OCI-LY1 (cell line): ENCODE data around the gene GLS.

Experiments used
- H2AFZ ChIP-seq: fragments of 200-600 bp; sonication (generic), shearing (Covaris generic); 2 replicates; pipeline ENCODE4 v1.6.0; 2014; ENCODE audit warnings: antibody characterized with exemption, mild to moderate bottlenecking, low read length
- H3F3A ChIP-seq: fragments of 200-600 bp; sonication (generic), shearing (Covaris generic); 2 replicates; pipeline ENCODE4 v1.6.0; 2014; ENCODE audit warnings: mild to moderate bottlenecking, antibody characterized with exemption, low read length, moderate library complexity; ENCODE audit not compliant: insufficient read depth
- H3K27ac ChIP-seq: fragments of 200-600 bp; sonication (generic); 2 replicates; pipeline ENCODE4 v1.5.1; 2014; ENCODE audit warnings: low read length, mixed run types, mild to moderate bottlenecking, low read depth; ENCODE audit not compliant: poor library complexity, severe bottlenecking
- H3K27me3 ChIP-seq: fragments of 200-600 bp; sonication (generic); 2 replicates; pipeline ENCODE4 v1.6.0; 2014; ENCODE audit warnings: antibody characterized with exemption, mild to moderate bottlenecking, low read length, moderate library complexity; ENCODE audit not compliant: insufficient read depth
- H3K36me3 ChIP-seq: fragments of 200-600 bp; sonication (generic); 2 replicates; pipeline ENCODE4 v1.6.1; 2014; ENCODE audit warnings: mild to moderate bottlenecking, antibody characterized with exemption, low read length, moderate library complexity, mixed read lengths; ENCODE audit not compliant: insufficient read depth
- H3K4me1 ChIP-seq: fragments of 200-600 bp; sonication (generic); 2 replicates; pipeline ENCODE4 v1.5.1; 2014; ENCODE audit warnings: mild to moderate bottlenecking, low read length, moderate library complexity; ENCODE audit not compliant: insufficient read depth, severe bottlenecking
- H3K4me2 ChIP-seq: fragments of 200-600 bp; sonication (generic), shearing (Covaris generic); 2 replicates; pipeline ENCODE4 v1.6.1; 2014; ENCODE audit warnings: low read length
- H3K4me3 ChIP-seq: fragments of 200-600 bp; sonication (generic); 2 replicates; pipeline ENCODE4 v1.5.1; 2014; ENCODE audit warnings: low read length, low read depth, mild to moderate bottlenecking, mixed read lengths; ENCODE audit not compliant: poor library complexity, severe bottlenecking
- H3K79me2 ChIP-seq: fragments of 200-600 bp; shearing (Covaris generic); 2 replicates; pipeline ENCODE4 v1.6.1; 2016; ENCODE audit warnings: mixed run types, low read length, mixed read lengths; ENCODE audit not compliant: insufficient read depth
- H3K9ac ChIP-seq: fragments of 200-600 bp; sonication (generic), shearing (Covaris generic); 2 replicates; pipeline ENCODE4 v1.6.1; 2014; ENCODE audit warnings: mild to moderate bottlenecking, low read length, mixed read lengths
- H3K9me2 ChIP-seq: fragments of 200-600 bp; sonication (generic), shearing (Covaris generic); 2 replicates; pipeline ENCODE4 v1.6.1; 2014; ENCODE audit warnings: low read depth, mild to moderate bottlenecking, low read length, mixed read lengths
- H3K9me3 ChIP-seq: fragments of 200-600 bp; shearing (Covaris generic); 2 replicates; pipeline ENCODE4 v1.6.1; 2014; ENCODE audit warnings: low read length, mixed read lengths
- H4K20me1 ChIP-seq: fragments of 200-600 bp; sonication (generic), shearing (Covaris generic); 2 replicates; pipeline ENCODE4 v1.6.0; 2016; ENCODE audit warnings: mild to moderate bottlenecking, low read length; ENCODE audit not compliant: insufficient read depth
- EZH2 ChIP-seq: fragments of 200-600 bp; sonication (generic), shearing (Covaris generic); IDR thresholded peaks from 2 replicates; pipeline ENCODE4 v1.8.0; 2017; ENCODE audit warnings: borderline replicate concordance, mixed run types, mild to moderate bottlenecking, antibody characterized with exemption, low read length, moderate library complexity, mixed read lengths
- TF ChIP-seq, protein P1 (sequence below): fragments of 200-600 bp; sonication (generic), shearing (Covaris generic); IDR thresholded peaks from 2 replicates; pipeline ENCODE4 v1.5.1; 2017; ENCODE audit warnings: mild to moderate bottlenecking, antibody characterized with exemption, low read length, moderate library complexity, mixed read lengths

GLS gene

DNA sequence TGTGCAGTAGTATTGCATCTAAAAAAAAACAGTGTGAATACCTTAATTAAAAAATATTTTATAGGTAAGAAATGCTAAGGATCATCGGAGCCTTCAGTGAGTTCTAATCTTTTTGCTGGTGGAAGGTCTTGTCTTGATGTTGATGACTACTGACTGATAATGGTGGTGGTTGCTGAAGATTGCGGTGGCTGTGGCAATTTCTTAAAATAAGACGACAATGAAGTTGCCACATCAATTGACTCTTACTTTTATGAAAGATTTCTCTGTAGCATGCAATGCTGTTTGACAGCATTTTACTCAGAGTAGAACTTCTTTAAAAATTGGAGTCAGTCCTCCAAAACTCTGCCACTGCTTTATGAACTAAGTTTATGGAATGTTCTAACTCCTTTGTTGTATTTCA lies 36.2 kb downstream of the GLS start:
- TF ChIP-seq EZH2 = no peak
- TF ChIP-seq, protein P1, sequence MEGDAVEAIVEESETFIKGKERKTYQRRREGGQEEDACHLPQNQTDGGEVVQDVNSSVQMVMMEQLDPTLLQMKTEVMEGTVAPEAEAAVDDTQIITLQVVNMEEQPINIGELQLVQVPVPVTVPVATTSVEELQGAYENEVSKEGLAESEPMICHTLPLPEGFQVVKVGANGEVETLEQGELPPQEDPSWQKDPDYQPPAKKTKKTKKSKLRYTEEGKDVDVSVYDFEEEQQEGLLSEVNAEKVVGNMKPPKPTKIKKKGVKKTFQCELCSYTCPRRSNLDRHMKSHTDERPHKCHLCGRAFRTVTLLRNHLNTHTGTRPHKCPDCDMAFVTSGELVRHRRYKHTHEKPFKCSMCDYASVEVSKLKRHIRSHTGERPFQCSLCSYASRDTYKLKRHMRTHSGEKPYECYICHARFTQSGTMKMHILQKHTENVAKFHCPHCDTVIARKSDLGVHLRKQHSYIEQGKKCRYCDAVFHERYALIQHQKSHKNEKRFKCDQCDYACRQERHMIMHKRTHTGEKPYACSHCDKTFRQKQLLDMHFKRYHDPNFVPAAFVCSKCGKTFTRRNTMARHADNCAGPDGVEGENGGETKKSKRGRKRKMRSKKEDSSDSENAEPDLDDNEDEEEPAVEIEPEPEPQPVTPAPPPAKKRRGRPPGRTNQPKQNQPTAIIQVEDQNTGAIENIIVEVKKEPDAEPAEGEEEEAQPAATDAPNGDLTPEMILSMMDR = no peak
- no peak overlapping the region for H3K4me3 ChIP-seq

DNA sequence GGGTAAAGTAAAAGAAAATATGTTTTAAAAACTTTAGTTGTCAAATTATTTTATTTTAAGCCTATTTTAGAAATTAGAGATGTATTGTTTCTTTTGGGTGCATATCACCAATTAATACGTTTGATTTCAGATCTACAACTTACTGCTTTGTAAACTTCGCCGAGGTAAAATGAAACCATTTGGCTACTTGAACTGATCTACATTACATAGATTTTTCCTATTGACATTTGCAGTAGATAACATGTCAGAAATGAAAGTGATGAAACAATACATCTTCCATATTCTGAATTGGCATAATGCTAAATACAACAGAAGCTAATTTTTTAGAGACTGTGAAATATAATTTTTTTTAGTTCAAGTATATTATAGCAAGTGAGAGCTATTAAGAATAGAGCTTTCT lies 39.5 kb downstream of the GLS start:
- no peaks in the 10 kb centered on the region for H3K4me1 ChIP-seq
- no peak overlapping the region for H3K4me3 ChIP-seq
- H2AFZ ChIP-seq = no peak overlapping the region
- no peaks in the 10 kb centered on the region for H3K9me3 ChIP-seq
- TF ChIP-seq, protein P1 = no peak
- TF ChIP-seq EZH2 = no peak
- no peaks in the 10 kb centered on the region for H3K79me2 ChIP-seq
- no peaks in the 10 kb centered on the region; the same call in 1 of the 2 replicates for H3K9me2 ChIP-seq
- no peaks in the 10 kb centered on the region for H4K20me1 ChIP-seq
- no peak overlapping the region for H3K4me2 ChIP-seq
- H3K9ac ChIP-seq = no peak overlapping the region
- no peaks in the 10 kb centered on the region; the same call in 1 of the 2 replicates for H3F3A ChIP-seq
- H3K27ac ChIP-seq = no peak overlapping the region
- H3K36me3 ChIP-seq = peaks cover 86% of the 10 kb centered on the region
- H3K27me3 ChIP-seq = no peaks in the 10 kb centered on the region

More for the DNA sequence above, 36.2 kb downstream of the GLS start:
- H3K79me2 ChIP-seq = no peaks in the 10 kb centered on the region
- no peaks in the 10 kb centered on the region for H3F3A ChIP-seq
- no peaks in the 10 kb centered on the region for H3K9me3 ChIP-seq
- no peak overlapping the region for H3K9ac ChIP-seq
- peaks cover 79% of the 10 kb centered on the region for H3K36me3 ChIP-seq
- no peaks in the 10 kb centered on the region for H3K27me3 ChIP-seq
- H3K4me1 ChIP-seq = no peaks in the 10 kb centered on the region
- H2AFZ ChIP-seq = no peak overlapping the region
- H3K27ac ChIP-seq = no peak overlapping the region
- H3K9me2 ChIP-seq = no peaks in the 10 kb centered on the region
- no peaks in the 10 kb centered on the region for H4K20me1 ChIP-seq
- H3K4me2 ChIP-seq = no peak overlapping the region

DNA sequence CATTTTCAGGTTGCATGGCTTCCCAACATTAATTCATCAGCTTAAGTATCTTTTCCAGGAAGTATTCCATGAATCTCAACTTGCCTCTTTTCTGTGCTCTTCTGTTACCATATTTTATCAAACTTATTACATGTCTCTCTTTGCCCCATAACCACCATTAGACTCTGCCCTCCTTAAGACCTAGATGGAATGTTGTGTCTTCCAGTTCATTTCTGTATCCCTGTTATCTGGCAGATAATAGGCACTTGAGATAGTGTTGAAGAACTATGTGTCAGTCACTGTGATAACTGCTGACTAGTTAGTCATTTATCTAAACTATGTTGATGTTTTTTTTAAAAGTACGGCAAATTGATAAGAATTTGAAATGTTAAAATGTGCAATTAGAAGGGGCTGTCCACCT lies 41.8 kb downstream of the GLS start:
- Histone ChIP-seq H3K27ac (no peak overlapping the region), H3K27me3 (no peaks in the 10 kb centered on the region), H3K79me2 (no peaks in the 10 kb centered on the region), H3K4me3 (no peak overlapping the region), H3K9ac (no peak overlapping the region), H3K9me2 (no peaks in the 10 kb centered on the region; the same call in 1 of the 2 replicates), H2AFZ (no peak overlapping the region), H4K20me1 (no peaks in the 10 kb centered on the region), H3K9me3 (no peaks in the 10 kb centered on the region), H3K4me2 (no peak overlapping the region), H3K36me3 (peaks cover 86% of the 10 kb centered on the region), H3K4me1 (no peaks in the 10 kb centered on the region), H3F3A (no peaks in the 10 kb centered on the region; the same call in 1 of the 2 replicates)
- TF ChIP-seq, protein P1 = no peak
- TF ChIP-seq EZH2 = no peak
